ENCODE data around the gene SEC31A.

- TF ChIP-seq CTCF (IDR thresholded peaks at IDR 0.05) (peak in 1 of 3 donors; percentile 20), POLR2AphosphoS5 (IDR thresholded peaks at IDR 0.05) (no peak), POLR2A (IDR thresholded peaks at IDR 0.05) (no peak)
These were observed 88.9 kb downstream of the SEC31A start for GRCh38 chr4:82801910-82802521.

Data from breast epithelium (tissue), 3 donors.